MM.1S (cell line): ENCODE results near the gene BCAT1.

Experiments
- DNase-seq: peaks from one replicate; pipeline ENCODE4 v3.0.0-alpha.2; 2015
- H2AFZ ChIP-seq: fragments of 300-600 bp; sonication (generic); 2 replicates; pipeline ENCODE4 v1.6.0; 2016; ENCODE audit warnings: antibody characterized with exemption, low read length
- H3F3A ChIP-seq: fragments of 300-600 bp; sonication (generic); 2 replicates; pipeline ENCODE4 v1.6.1; 2016; ENCODE audit warnings: mild to moderate bottlenecking, antibody characterized with exemption, low read length, moderate library complexity, mixed read lengths; ENCODE audit not compliant: insufficient read depth
- H3K27ac ChIP-seq: fragments of 300-600 bp; sonication (generic); 2 replicates; pipeline ENCODE4 v1.5.1; 2016; ENCODE audit warnings: mild to moderate bottlenecking, low read length
- H3K27me3 ChIP-seq: fragments of 300-600 bp; sonication (generic); replicated peaks from 2 replicates; pipeline ENCODE4 v1.6.0; 2016; ENCODE audit warnings: low read length; ENCODE audit not compliant: insufficient read depth
- H3K36me3 ChIP-seq: fragments of 300-600 bp; sonication (generic); replicated peaks from 2 replicates; pipeline ENCODE4 v1.6.1; 2016; ENCODE audit warnings: mild to moderate bottlenecking, low read length, mixed read lengths; ENCODE audit not compliant: insufficient read depth
- H3K4me1 ChIP-seq: fragments of 300-600 bp; sonication (generic); 2 replicates; pipeline ENCODE4 v1.6.1; 2016; ENCODE audit warnings: low read length, mixed read lengths
- H3K4me2 ChIP-seq: fragments of 300-600 bp; sonication (generic); 2 replicates; pipeline ENCODE4 v1.6.0; 2016; ENCODE audit warnings: low read depth, low read length
- H3K4me3 ChIP-seq: fragments of 300-600 bp; sonication (generic); 2 replicates; pipeline ENCODE4 v1.5.1; 2016; ENCODE audit warnings: low read length, mixed read lengths
- H3K79me2 ChIP-seq: fragments of 300-600 bp; sonication (generic); 2 replicates; pipeline ENCODE4 v1.6.1; 2016; ENCODE audit warnings: mixed run types, low read length, mixed read lengths
- H3K9ac ChIP-seq: fragments of 300-600 bp; sonication (generic); 2 replicates; pipeline ENCODE4 v1.6.1; 2016; ENCODE audit warnings: low read length, mixed read lengths
- H3K9me2 ChIP-seq: fragments of 300-600 bp; sonication (generic); replicated peaks from 2 replicates; pipeline ENCODE4 v1.6.1; 2016; ENCODE audit warnings: mild to moderate bottlenecking, low read length, mixed read lengths; ENCODE audit not compliant: insufficient read depth
- H3K9me3 ChIP-seq: fragments of 300-600 bp; sonication (generic); replicated peaks from 2 replicates; pipeline ENCODE4 v1.6.1; 2016; ENCODE audit warnings: mild to moderate bottlenecking, low read length, mixed read lengths; ENCODE audit not compliant: insufficient read depth
- H4K20me1 ChIP-seq: fragments of 300-600 bp; sonication (generic); 2 replicates; pipeline ENCODE4 v1.6.1; 2016; ENCODE audit warnings: mild to moderate bottlenecking, low read length, moderate library complexity, mixed read lengths; ENCODE audit not compliant: insufficient read depth
- EZH2 ChIP-seq: fragments of 300-600 bp; sonication (generic); optimal IDR thresholded peaks from 2 replicates; pipeline ENCODE3; 2017; ENCODE audit warnings: low read depth, mild to moderate bottlenecking, antibody characterized with exemption, low read length, mixed read lengths
- EZH2phosphoT487 ChIP-seq: fragments of 300-600 bp; sonication (generic); IDR thresholded peaks from 2 replicates; pipeline ENCODE4 v1.6.1; 2018; ENCODE audit warnings: antibody characterized with exemption, low read length
- TF ChIP-seq, protein P1 (sequence below): fragments of 300-600 bp; sonication (generic); IDR thresholded peaks from 2 replicates; pipeline ENCODE4 v1.5.1; 2016; ENCODE audit warnings: antibody characterized with exemption, low read length, mixed read lengths

BCAT1 gene

DNA sequence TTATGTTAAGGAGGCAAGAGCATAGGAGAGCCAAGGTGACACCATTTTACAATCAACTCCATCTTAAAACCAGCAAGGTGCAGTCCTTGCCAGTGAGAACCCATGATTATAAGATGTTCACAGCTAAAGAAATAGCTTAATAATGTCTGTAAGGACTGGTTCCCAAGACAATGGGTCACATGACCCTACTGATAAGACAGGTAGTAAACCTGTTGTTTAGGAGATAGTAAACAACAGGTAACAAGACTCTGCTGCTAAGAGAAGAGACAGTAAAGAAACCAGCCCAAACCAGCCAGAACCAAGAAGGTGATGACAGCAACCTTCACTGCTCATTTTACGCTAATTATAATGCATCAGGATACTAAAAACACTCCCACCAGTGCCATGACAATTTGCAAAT, 23.2 kb upstream of the BCAT1 start:
- 0 out of 2 replicates have a peak, but pooled peaks cover 3% of the 10 kb centered on the region for H3K4me1 ChIP-seq
- no peaks in the 10 kb centered on the region for H4K20me1 ChIP-seq
- H3K9me3 ChIP-seq = no peaks in the 10 kb centered on the region
- no peaks in the 10 kb centered on the region for H3K79me2 ChIP-seq
- no peaks in the 10 kb centered on the region for H3F3A ChIP-seq
- no peak for DNase-seq
- H3K9ac ChIP-seq = no peak overlapping the region
- no peak overlapping the region for H3K4me3 ChIP-seq
- TF ChIP-seq, protein P1, sequence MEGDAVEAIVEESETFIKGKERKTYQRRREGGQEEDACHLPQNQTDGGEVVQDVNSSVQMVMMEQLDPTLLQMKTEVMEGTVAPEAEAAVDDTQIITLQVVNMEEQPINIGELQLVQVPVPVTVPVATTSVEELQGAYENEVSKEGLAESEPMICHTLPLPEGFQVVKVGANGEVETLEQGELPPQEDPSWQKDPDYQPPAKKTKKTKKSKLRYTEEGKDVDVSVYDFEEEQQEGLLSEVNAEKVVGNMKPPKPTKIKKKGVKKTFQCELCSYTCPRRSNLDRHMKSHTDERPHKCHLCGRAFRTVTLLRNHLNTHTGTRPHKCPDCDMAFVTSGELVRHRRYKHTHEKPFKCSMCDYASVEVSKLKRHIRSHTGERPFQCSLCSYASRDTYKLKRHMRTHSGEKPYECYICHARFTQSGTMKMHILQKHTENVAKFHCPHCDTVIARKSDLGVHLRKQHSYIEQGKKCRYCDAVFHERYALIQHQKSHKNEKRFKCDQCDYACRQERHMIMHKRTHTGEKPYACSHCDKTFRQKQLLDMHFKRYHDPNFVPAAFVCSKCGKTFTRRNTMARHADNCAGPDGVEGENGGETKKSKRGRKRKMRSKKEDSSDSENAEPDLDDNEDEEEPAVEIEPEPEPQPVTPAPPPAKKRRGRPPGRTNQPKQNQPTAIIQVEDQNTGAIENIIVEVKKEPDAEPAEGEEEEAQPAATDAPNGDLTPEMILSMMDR = no peak
- TF ChIP-seq EZH2 = no peak
- TF ChIP-seq EZH2phosphoT487 = no peak
- H3K4me2 ChIP-seq = no peak overlapping the region
- no peak overlapping the region for H3K27ac ChIP-seq
- H3K9me2 ChIP-seq = no peaks in the 10 kb centered on the region
- H3K36me3 ChIP-seq = no peaks in the 10 kb centered on the region
- no peaks in the 10 kb centered on the region for H3K27me3 ChIP-seq
- H2AFZ ChIP-seq = no peak overlapping the region

DNA sequence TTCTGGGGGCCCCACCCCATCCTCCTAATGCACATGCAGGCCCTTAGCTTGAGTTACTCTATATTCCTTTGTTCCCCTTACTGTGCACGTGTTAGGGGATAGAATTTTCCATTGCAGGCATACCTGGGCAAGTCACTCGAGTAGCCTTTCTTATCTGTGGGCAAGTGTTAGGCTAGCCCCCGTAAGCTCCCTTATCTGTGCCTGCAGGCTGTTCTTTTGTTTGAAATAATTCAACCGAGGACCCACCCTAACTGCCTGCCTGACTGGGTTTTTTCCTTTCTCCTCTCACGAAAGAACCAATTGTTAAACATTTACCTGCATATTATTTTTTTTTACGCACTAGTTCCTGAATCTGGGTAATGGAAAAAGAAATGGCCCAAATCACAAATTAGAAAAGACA, 21.3 kb upstream of the BCAT1 start:
- no peaks in the 10 kb centered on the region for H3K27me3 ChIP-seq
- no peak overlapping the region for H2AFZ ChIP-seq
- H3K9me3 ChIP-seq = no peaks in the 10 kb centered on the region
- H3K9me2 ChIP-seq = no peaks in the 10 kb centered on the region
- no peaks in the 10 kb centered on the region for H3K4me1 ChIP-seq
- no peak overlapping the region for H3K4me3 ChIP-seq
- TF ChIP-seq, protein P1 = no peak
- TF ChIP-seq EZH2phosphoT487 (no peak), EZH2 (no peak)
- no peak overlapping the region for H3K4me2 ChIP-seq
- no peaks in the 10 kb centered on the region for H4K20me1 ChIP-seq
- H3F3A ChIP-seq = no peaks in the 10 kb centered on the region
- H3K79me2 ChIP-seq = no peaks in the 10 kb centered on the region
- no peak overlapping the region for H3K27ac ChIP-seq
- H3K36me3 ChIP-seq = no peaks in the 10 kb centered on the region
- no peak overlapping the region for H3K9ac ChIP-seq
- no peak for DNase-seq

DNA sequence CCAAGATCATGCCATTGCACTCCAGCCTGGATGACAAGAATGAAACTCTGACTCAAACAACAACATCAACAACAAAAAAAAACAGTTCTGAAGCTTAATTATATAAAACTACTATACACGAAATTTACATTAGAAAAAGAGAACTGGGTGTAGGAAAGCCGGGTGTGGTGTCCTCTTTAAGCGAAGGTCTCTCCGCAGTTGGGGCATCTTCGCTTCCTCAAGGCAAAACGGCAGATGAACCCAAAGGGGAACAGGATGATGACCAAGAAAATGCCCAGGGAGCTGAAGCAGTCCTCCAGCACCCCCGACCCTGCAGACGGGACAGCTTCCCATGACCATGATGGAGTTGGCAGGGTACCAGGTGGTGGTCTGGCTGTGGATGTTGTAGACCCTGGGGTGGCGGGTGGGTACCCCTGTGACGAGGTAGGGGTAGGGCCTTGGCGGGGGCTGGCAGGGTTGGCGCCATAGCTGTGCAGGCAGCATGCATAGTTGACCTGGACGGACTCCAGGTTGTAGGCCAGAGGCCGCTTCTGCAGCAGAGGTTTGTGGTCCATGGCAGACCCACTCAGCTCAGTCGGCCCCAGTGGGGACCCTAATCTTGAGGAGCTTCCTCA, 18.2 kb upstream of the BCAT1 start:
- TF ChIP-seq EZH2 = no peak
- TF ChIP-seq, protein P1 = no peak
- no peak for TF ChIP-seq EZH2phosphoT487
- no peaks in the 10 kb centered on the region for H3F3A ChIP-seq
- DNase-seq = no peak

More for the DNA sequence above, 18.2 kb upstream of the BCAT1 start:
- no peaks in the 10 kb centered on the region for H3K4me1 ChIP-seq
- no peaks in the 10 kb centered on the region for H4K20me1 ChIP-seq
- H3K79me2 ChIP-seq = no peaks in the 10 kb centered on the region
- H3K9ac ChIP-seq = no peak overlapping the region
- no peak overlapping the region for H3K4me3 ChIP-seq
- H2AFZ ChIP-seq = no peak overlapping the region
- H3K27me3 ChIP-seq = no peaks in the 10 kb centered on the region
- H3K9me3 ChIP-seq = no peaks in the 10 kb centered on the region
- H3K4me2 ChIP-seq = no peak overlapping the region
- H3K36me3 ChIP-seq = no peaks in the 10 kb centered on the region
- H3K27ac ChIP-seq = no peak overlapping the region
- H3K9me2 ChIP-seq = no peaks in the 10 kb centered on the region
